ENCODE data around the gene CT45A1.
"Not testable (repeated sequence)": the region's sequence is repeated elsewhere in the genome, so short reads cannot be mapped to it uniquely, and the experiment has no call there.

The CT45A1 gene

GRCh38 chrX:135713183-135713689, at the start of gene CT45A1:
TSS of gene CT45A1 (plus strand) at chrX:135713639. CDS start at chrX:135718941, 5,302 bp downstream.
- DNase-seq = not testable (repeated sequence)

DNA sequence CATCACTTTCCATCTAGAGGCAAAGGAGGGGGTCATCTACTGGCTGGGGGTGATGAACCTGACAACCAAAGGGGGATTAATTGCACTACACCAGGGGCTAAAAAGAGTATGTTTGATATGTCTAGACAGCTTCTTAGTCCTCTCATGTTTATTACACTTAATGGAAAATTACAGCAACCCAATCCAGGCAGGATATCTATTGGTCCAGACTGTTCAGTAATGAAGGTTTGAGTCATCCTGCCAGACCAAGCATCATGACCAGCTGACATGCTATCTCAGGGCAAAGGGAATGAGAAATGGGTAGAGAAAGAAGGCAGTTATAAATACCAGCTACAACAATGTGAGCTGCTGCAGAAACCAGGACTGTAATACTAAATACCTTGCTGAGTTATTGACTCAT, 40.5 kb upstream of the CT45A1 start:
- not testable (repeated sequence) for DNase-seq

GRCh38 chrX:135688137-135688536, 25.3 kb upstream of the CT45A1 start:
- DNase-seq = no peak

- no peak for DNase-seq
Measured at GRCh38 chrX:135695471-135695870, 18.0 kb upstream of the CT45A1 start.

DNA sequence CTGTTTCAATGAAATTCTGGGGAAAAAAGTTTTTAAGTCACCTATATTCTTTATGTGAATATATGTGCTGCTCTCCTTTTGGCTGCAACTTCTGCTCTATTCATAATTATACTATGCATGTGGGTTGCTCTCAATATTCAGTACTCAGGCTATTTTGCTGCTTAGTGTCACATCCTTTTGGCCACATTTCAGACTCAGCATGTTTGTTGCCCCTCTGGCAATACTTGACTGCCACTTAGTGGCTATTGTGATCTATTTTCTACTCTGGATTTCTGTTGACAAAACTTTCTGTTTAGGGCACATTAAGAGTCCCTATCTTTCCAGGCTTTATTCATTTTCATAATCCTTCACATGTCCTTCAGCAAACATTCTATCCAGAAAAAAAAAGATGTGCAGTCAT, 15.8 kb upstream of the CT45A1 start:
- DNase-seq = no peak

DNA sequence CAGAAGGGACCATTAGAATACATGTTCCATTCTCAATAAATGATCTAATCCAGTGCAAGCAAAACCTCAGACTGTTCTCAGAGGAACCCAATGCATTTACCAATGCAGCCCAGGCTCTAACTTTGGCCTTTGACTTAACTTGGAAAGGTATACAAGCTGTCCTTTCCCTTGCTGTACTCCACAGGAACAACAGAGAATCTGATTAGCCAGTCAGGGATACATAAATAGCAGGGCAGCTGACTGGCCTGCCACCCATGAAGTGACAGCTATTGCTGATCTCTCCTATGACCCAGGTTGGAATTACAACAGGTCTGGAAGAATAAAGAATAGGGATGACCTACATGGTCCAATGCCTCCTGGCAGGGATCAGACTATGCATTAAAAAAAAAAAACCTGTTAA, 14.5 kb upstream of the CT45A1 start:
- no peak for DNase-seq

DNA sequence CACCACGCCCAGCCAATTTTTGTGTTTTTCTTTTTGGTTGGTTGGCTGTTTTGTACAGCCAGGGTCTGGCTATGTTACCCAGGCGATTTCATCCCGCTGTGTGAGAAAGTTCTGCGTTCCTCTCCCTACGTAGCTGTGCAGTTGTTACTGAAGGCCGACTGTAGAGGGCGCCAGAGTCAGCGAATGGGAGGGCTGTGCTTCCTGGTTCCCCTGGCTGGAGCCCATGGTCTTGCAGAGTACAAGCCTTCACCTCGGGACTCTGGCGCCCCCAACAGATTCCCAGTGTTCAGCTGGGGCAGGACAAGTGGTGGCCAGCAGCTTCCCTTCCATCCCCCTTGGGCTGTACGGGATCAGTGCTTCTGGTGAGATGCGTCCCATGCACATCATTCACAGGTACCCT, 5.6 kb upstream of the CT45A1 start:
- no peak for DNase-seq

- DNase-seq = no peak
Measured at GRCh38 chrX:135713795-135714194, 356 bp downstream of the CT45A1 start.

DNA sequence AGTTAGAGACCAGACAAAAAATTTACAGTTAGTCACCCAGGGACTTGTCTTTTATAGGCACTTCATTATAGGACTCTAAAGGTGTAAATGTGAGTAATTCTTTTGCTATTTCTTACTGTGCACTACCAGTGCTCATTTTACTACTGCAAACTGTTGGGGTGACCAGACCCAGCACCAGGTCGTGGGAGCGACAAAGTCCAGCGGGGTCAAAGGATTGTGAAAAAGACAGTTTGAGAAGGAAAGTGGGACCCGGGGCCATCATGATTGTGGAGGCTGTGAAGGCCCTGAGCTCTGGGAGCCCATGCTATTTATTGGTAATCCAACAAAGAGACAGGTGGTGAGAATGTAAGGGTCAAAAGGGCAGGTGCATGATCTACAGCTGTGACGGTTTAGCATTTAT, 21.2 kb downstream of the CT45A1 start:
- not testable (repeated sequence) for DNase-seq

DNA sequence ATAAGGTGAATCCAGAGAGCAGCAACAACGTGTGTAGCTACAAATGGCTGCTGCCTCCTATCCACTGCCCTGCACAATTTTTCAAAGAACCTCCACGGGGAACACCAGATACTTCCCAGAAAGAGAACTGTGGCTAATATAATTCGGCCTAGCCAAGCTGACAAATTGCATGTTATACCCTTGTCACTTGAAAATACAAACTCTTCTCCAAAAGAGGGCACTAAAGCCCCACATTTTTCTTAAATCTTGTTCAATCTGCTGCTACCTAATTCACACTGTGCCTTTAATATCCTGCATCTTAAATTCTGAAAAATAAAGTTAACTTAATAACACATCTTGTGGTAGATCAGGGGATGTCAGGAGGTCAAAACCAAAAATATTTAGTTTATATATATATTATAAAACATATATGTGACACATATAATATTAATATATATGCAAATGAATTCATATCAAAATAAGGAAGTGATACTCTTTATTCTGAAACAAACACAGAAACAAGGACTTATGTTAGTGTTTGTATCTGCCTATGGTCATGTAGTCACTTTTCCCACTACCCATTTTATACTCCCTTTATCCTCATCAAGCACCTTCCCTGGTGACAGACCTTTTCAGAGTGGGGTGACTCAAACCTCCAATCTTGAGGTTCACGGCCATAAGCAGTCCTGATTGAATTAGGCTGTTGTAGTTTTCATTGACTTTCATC, 24.1 kb downstream of the CT45A1 start:
- DNase-seq = no peak

GRCh38 chrX:135740681-135741149, 27.3 kb downstream of the CT45A1 start:
- no peak for DNase-seq

DNA sequence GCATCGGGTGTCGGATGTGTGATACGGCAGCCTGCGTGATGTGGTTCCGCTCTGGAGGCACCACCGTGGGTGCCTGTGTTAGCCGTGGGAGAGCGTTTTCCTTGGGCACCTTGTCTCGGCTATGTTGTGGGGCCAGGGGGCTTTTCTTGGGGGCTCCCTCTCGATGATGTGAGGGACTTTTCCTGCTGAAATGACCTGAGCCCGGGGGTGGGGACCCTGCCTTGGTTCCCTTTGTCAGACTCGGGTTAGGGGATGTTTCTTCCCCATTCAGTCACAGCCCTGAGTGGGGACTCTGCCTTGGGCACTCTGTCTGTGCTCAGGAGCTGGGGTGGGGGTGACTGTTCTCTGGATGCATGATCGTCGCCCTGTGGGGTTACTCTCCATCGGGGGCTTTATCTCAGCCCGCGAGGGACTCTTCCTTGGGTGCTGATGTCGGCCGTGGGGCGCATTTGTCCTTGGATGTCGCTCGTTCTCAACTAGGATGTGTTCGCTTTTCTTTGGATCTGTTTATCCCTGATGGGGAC, 27.8 kb downstream of the CT45A1 start:
- DNase-seq = no peak

DNA sequence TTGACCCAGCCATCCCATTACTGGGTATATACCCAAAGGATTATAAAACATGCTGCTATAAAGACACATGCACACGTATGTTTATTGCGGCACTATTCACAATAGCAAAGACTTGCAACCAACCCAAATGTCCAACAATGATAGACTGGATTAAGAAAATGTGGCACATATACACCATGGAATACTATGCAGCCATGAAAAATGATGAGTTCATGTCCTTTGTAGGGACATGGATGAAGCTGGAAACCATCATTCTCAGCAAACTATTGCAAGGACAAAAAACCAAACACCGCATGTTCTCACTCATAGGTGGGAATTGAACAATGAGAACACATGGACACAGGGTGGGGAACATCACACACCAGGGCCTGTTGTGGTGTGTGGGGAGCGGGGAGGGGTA, 31.3 kb downstream of the CT45A1 start:
- not testable (repeated sequence) for DNase-seq

- not testable (repeated sequence) for DNase-seq
Measured at GRCh38 chrX:135768091-135768490, 54.7 kb downstream of the CT45A1 start, which contains the start of gene CT45A3. TSS of gene CT45A3 (minus strand) at chrX:135768191. CDS start at chrX:135764444, 3,747 bp downstream.
